LNCAP (cell line): ENCODE results near the gene MROH9.

Source experiments
- TF ChIP-seq, protein P1 (sequence below): fragments of 450-650 bp; IDR thresholded peaks from 2 replicates; pipeline ENCODE4 v1.5.1; 2017; ENCODE audit warnings: mild to moderate bottlenecking

Gene MROH9

GRCh38 chr1:170932236-170932635, 3.1 kb upstream of the MROH9 start:
- TF ChIP-seq, protein P1, sequence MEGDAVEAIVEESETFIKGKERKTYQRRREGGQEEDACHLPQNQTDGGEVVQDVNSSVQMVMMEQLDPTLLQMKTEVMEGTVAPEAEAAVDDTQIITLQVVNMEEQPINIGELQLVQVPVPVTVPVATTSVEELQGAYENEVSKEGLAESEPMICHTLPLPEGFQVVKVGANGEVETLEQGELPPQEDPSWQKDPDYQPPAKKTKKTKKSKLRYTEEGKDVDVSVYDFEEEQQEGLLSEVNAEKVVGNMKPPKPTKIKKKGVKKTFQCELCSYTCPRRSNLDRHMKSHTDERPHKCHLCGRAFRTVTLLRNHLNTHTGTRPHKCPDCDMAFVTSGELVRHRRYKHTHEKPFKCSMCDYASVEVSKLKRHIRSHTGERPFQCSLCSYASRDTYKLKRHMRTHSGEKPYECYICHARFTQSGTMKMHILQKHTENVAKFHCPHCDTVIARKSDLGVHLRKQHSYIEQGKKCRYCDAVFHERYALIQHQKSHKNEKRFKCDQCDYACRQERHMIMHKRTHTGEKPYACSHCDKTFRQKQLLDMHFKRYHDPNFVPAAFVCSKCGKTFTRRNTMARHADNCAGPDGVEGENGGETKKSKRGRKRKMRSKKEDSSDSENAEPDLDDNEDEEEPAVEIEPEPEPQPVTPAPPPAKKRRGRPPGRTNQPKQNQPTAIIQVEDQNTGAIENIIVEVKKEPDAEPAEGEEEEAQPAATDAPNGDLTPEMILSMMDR: no peak

- TF ChIP-seq, protein P1: no peak
Measured at GRCh38 chr1:170938281-170938680, 2.9 kb downstream of the MROH9 start.

- TF ChIP-seq, protein P1: no peak
Measured at GRCh38 chr1:170939476-170939875, 4.1 kb downstream of the MROH9 start.

DNA sequence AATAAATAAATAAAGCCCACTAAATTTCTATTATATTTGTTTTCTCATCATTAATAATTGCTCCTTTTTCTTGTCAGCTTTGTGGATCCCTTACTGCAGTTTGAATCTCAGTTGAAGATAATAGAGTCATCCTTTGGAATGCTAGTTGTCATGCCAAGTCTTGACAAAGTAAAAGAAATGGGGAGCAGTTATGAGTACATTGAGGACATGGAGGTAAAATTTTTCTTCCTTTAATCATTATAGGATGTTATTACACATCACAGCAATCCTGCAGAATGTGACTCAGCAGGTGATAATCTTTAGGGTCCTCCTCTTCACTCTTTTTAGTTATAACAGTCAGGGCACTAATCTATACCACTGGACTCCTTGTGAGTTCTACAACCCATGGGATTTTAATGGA, 24.1 kb downstream of the MROH9 start:
- TF ChIP-seq, protein P1: no peak

- TF ChIP-seq, protein P1: no peak
Measured at GRCh38 chr1:170964506-170964905, 29.2 kb downstream of the MROH9 start.

- TF ChIP-seq, protein P1: peak; percentile 81
Measured at GRCh38 chr1:170967042-170967910, 31.9 kb downstream of the MROH9 start.

- TF ChIP-seq, protein P1: no peak
Measured at GRCh38 chr1:170970256-170970655, 34.9 kb downstream of the MROH9 start.
